GM19455 (cell line): ENCODE measurements around the gene CAPN5.

Experiments used
- ATAC-seq: cut with Tn5 transposase; IDR thresholded peaks from one replicate; pipeline ENCODE4 v1.9.1; 2021; ENCODE audit not compliant: unreplicated experiment

The CAPN5 gene

GRCh38 chr11:77114089-77114463, 47.3 kb downstream of the CAPN5 start:
- ATAC-seq: no peak

GRCh38 chr11:77115181-77115611, 48.4 kb downstream of the CAPN5 start:
- ATAC-seq: no peak

GRCh38 chr11:77115956-77116355, 49.2 kb downstream of the CAPN5 start:
- no peak for ATAC-seq

GRCh38 chr11:77117492-77117891, 50.7 kb downstream of the CAPN5 start:
- no peak for ATAC-seq

GRCh38 chr11:77118086-77118485, 51.3 kb downstream of the CAPN5 start:
- ATAC-seq: no peak

GRCh38 chr11:77118971-77119370, 52.2 kb downstream of the CAPN5 start:
- no peak for ATAC-seq

- no peak for ATAC-seq
These were observed 52.8 kb downstream of the CAPN5 start for GRCh38 chr11:77119531-77119936.

- no peak for ATAC-seq
These were observed 53.8 kb downstream of the CAPN5 start for GRCh38 chr11:77120571-77120970.

- no peak for ATAC-seq
These were observed 54.4 kb downstream of the CAPN5 start for GRCh38 chr11:77121096-77121640.

- ATAC-seq: no peak
These were observed 55.3 kb downstream of the CAPN5 start for GRCh38 chr11:77121876-77122575.

- no peak for ATAC-seq
These were observed 55.9 kb downstream of the CAPN5 start for GRCh38 chr11:77122576-77123212.

- ATAC-seq: no peak
These were observed 56.8 kb downstream of the CAPN5 start for GRCh38 chr11:77123591-77123990.

GRCh38 chr11:77124041-77124440, 57.3 kb downstream of the CAPN5 start:
- no peak for ATAC-seq

- ATAC-seq: no peak
These were observed 57.7 kb downstream of the CAPN5 start for GRCh38 chr11:77124488-77124887.

GRCh38 chr11:77125191-77125590, 58.4 kb downstream of the CAPN5 start:
- no peak for ATAC-seq

- ATAC-seq: no peak
These were observed 58.9 kb downstream of the CAPN5 start for GRCh38 chr11:77125695-77126094.

GRCh38 chr11:77126156-77126775, 59.5 kb downstream of the CAPN5 start:
- ATAC-seq: no peak

- no peak for ATAC-seq
These were observed 60.1 kb downstream of the CAPN5 start for GRCh38 chr11:77126861-77127234.

GRCh38 chr11:77127235-77127911, 60.6 kb downstream of the CAPN5 start:
- ATAC-seq: no peak

GRCh38 chr11:77127920-77128691, 61.3 kb downstream of the CAPN5 start, which contains the start of gene MYO7A:
TSS of gene MYO7A (plus strand) at chr11:77128246. CDS start at chr11:77130635, 2,389 bp downstream.
- ATAC-seq: no peak
